HT-29 (cell line): ENCODE results near the gene ASMT. TPM values are rescaled to one million over a fixed set of nuclear protein-coding genes. Genes with fewer than 3 reads are reported as not detected.
"Not testable (repeated sequence)": the region's sequence is repeated elsewhere in the genome, so short reads cannot be mapped to it uniquely, and the experiment has no call there.

Source experiments
- DNase-seq: peaks from one replicate; pipeline ENCODE4 v3.0.0-alpha.2; 2015; ENCODE audit warnings: low spot score
- total RNA-seq: library from RNA; depleted of rRNA; stranded (reverse); fragments of >200 nt; shearing (Covaris generic); gene quantifications from 2 replicates; pipeline ENCODE4 v1.2.3, GENCODE V29; 2014; rRNA removed

The ASMT gene, protein sequence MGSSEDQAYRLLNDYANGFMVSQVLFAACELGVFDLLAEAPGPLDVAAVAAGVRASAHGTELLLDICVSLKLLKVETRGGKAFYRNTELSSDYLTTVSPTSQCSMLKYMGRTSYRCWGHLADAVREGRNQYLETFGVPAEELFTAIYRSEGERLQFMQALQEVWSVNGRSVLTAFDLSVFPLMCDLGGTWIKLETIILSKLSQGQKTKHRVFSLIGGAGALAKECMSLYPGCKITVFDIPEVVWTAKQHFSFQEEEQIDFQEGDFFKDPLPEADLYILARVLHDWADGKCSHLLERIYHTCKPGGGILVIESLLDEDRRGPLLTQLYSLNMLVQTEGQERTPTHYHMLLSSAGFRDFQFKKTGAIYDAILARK
- 0.10 TPM in 1 of 2 replicates, not detected in the other for total RNA-seq

DNA sequence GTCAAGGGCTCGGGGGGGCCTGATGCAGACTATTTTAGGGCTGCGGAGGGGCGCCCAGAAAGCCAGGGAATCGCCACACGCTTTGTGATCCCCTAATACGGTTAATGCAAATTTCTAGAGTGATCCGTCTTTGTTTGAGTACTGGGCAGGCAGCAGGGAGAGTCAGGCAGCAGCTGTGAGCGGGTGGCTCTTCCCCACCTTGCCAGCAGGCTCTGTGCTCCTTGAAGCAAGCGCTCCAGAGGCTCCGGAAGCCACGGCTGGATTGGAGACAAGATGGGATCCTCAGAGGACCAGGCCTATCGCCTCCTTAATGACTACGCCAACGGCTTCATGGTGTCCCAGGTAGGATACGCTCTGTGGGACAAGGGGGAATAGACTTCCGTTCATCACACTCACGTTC is at the start of gene ASMT:
Gene ASMT (plus strand): TSS at position 133 of the 400 bp plus-strand sequence. CDS start 141 bp downstream, at position 274.
- DNase-seq, result no peak

DNA sequence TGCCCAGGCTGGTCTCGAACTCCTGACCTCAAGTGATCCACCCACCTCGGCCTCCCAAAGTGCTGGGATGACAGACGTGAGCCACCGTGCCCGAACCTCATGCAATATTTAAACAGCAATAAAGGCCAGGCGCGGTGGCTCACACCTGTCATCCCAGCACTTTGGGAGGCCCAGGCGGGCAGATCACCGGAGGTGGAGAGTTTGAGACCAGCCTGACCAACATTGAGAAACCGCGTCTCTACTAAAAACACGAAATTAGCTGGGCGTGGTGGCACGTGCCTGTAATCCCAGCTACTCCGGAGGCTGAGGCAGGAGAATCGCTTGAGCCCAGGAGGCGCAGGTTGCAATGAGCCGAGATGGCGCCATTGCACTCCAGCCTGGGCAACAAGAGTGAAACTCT is 40.7 kb upstream of the ASMT start:
- not testable (repeated sequence) for DNase-seq

DNA sequence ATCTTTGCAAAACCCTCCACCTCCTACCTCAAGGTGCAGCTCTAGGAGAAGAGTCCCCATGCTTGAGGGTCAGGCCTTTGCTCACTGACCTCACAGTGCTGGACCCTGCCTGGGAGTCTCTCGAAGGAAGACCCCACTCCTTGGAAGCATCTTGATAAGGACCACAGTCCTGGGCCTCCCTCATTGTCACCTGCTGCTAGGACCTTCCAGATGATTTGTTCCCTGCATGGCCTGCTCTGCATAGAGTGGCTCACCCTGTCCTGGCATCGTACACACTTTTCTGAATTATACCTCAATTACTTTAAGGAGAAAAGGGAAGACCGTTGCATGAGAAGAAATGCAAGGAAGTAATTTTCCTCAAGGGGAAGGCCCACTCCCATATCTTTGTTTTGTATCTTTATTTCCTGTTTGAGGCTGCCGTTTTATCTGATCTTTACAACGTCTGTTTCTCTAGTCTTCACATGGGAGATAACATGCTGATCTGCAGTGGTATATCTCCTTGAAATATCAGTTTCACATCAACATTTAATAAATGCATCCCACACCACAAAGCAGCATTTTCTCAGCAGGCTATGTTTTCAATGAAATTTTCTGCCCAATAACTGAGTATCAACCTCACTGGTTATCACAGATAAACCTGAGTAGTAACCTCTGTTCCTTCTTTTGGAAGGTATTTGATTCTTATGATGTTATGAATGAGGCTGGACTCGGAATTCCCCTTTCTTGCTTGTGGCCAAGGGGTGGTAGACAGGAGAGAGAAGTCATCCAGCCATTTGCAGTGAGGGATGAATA is 38.5 kb upstream of the ASMT start:
- no peak for DNase-seq

DNA sequence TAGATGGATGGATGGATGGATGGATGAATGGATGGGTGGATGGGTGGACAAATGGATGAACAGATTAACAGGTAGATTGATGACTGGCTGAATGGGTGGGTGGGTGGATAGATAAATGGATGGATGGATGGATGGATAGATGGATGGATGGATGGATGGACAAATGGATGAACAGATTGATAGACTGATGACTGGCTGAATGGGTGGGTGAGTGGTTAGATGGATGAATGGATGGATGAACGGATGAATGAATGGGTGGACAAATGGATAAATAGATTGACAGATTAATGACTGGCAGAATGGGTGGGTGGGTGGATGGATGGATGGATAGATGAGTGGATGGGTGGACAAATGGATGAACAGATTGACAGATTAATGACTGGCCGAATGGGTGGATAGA is 37.0 kb upstream of the ASMT start:
- DNase-seq, result no peak

DNA sequence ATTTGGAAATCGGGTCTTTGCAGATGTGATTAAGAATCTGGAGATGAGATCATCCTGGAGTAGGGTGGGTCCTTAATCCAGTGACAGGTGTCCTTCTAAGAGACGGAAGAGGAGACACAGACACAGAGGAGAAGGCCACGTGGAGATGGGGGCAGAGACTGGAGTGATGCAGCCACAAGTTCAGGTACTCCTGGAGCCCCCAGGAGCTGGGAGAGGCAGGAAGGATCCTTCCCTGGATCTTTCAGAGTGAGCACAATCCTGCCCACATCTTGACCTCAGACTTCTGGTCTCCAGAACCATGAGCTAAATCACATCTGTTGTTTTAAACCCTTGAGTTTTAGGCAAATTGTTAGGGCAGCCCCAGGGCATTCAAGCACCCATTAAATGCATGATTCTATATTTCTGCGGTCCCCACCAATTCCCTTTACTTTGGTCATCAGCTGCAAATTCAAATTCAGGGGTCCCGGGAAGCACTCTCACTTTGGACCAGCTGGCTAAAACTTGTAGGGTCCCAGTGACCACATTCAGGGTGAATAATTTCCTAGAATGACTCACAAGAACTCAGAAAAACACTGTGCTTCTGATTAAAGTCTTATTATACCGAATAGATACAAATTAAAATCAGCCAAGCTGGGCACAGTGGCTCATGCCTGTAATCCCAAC is 36.2 kb upstream of the ASMT start:
- DNase-seq, result no peak

DNA sequence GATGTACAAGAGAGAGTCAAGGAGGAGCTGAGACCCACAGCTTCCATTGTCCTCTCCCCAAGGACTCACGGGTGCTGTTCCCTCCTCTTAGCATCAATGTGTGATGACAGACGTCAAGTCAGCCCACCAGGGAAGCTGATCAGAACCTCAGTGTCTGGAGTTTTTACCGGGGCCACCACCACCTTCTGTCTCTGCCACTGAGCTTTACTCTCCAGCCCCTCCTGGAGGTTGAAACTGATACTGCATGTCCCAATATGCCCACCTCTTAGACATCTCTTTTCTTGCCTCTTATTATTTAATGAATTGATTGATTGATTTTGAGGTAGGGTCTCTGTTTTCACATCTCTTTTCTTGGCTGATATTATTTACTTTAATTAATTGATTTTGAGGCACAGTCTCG is 33.7 kb upstream of the ASMT start:
- DNase-seq, result peak; percentile 65

DNA sequence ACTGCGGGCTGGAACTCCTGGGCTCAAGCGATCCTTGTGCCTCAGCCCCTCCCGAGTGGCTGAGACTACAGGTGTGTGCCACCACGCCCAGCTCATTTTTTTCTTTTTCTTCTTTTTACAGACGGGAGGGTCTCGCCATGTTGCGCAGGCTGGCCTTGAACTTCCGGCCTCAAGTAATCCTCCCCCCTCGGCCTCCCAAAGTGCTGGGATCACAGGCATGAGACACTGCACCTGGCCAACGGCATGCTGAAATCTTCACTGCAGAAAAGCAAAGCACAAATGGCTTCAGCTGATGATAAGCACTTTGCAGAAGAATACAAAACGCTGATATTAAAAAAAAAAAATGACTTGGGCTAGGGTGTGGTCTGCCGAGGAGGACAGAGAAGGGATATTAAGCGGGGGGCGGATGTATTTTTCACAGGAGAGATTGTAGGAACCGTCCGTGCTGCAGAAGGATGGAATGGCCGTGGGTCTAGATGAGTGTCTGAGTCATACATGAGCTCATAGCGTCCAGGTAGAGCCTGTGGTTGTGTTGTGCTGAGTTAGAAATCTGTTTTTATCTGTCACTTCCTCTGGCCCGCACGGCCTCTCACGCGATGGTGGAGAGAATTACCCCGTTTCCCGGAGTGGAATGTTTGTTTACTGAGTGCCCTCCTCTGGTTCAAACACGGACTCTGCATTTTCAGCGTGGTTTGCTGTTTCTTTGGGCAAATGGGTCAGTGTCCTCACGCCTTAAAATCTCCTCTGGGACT is 32.0 kb upstream of the ASMT start:
- peak; percentile 22 for DNase-seq

DNA sequence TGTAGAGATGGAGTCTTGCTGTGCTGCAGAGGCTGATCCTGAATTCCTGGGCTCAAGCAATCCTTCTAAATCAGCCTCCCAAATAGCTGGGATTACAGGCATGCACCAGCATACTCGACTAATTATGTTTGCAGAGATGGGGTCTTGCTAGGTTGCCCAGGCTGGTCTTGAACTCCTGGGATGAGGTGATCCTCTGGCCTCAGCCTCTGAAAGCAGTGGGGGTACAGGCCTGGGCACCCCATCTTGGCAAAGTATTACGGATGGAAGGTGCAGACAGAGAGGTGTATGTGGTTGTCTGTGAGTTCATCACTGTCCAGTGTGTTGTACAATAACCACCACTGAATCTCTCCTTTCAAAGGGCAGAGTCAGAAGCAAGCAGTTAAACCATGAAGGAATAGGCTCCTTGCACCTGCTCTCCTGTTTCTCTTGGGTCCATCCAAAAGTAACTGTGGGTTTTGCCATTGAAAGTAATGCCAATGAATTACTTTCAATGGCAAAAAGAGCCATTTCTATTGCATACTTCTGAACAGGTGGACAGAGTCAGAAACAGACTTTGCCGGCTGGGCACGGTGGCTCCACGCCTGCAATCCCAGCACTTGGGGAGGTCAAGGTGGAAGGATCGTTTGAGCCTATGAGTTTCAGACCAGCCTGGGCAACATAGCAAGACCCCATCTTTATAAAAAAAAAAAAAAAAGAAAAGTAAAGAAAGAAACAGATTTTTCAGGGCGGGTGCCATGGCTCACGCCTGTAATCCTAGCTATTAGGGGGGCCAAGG is 30.4 kb upstream of the ASMT start:
- no peak for DNase-seq

DNA sequence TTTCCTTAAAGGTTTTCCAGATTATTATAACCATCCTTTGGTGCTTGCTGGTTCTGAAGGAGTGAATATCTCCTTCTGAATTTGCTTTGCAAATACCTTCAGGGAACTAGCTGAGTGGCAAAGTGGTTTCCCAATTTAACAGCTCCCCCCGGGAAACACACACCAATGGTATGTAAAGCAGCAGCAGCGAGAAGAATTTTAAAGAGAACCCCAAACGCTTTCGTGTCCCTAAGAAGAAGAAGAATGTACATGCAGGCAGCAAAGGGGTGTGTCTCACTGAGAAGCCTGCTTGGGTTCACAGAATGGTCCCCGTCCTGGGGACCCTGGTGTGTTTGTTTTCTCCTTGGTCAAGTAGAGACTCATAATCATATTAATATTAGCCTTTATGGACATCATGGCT is 27.7 kb upstream of the ASMT start:
- DNase-seq, result no peak

DNA sequence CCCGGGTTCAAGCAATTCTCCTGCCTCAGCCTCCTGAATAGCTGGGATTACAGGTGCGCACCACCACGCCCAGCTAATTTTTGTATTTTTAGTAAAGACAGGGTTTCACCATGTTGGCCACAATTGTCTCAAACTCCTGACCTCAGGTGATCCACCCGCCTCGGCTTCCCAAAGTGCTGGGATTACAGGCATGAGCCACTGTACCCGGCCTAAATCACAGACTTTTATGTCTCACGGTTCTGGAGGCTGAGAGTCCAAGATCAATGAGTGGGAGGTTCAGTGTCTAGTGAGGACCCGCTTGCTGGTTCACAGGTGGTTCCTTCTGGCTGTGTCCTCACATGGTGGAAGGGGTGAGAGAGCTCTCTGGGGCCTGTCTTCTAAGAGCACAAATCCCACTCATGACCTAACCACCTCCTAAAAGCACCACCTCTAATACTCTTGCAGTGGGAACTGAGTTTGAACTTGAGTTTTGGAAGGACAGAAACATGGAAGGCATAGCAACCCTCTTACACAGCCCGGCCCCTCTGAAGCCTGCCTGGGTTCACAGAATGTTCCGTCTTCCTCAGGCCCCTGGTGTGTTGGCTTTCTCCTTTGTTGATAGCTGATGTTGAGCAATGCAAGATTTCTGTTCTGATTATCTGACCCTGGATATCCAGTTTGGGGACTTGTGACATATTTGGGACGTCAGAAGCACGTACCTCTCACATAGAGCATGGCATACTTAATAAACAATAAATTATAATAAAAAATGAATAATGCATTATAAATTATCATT is 25.3 kb upstream of the ASMT start:
- no peak for DNase-seq

DNA sequence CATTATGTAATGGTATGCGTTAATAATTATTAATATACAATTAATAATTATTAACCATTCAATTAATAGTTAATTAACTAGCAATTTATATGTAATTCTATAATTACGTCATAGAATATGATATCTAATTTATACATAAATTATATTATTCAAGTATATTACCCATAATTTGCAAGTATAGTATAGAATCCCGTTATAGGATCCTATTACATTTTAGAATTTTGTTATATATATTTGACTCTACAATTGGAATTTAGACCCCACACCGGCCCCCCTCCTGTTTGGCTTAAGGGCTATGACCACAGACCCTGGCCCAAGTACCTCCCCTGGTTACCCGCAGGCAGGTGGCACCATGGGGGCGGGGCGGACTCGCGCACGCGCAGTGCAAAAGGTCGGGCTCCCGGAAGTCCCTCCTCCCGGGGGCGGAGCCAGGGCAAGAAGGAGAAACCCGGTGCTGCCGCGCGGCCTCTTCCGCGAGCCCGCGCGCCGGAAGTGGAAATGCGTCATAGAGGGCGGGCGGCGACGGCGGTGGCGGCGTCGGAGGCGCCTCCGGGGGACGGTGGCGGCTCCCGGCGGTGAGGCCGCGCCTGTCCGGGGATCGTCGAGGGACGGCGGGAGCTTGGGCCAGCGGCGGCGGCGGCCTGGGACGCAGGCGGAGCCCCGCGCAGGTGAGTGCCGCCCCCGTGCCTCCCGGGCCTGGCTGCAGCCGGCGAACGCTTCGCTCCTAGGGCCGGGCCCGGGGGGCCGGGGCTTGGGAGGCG is 23.6 kb upstream of the ASMT start, which contains the start of gene AKAP17A:
Gene AKAP17A (plus strand): TSS at position 503 of the 761 bp plus-strand sequence. CDS start 1,859 bp downstream, outside the sequence.
- peak; percentile 78 for DNase-seq

DNA sequence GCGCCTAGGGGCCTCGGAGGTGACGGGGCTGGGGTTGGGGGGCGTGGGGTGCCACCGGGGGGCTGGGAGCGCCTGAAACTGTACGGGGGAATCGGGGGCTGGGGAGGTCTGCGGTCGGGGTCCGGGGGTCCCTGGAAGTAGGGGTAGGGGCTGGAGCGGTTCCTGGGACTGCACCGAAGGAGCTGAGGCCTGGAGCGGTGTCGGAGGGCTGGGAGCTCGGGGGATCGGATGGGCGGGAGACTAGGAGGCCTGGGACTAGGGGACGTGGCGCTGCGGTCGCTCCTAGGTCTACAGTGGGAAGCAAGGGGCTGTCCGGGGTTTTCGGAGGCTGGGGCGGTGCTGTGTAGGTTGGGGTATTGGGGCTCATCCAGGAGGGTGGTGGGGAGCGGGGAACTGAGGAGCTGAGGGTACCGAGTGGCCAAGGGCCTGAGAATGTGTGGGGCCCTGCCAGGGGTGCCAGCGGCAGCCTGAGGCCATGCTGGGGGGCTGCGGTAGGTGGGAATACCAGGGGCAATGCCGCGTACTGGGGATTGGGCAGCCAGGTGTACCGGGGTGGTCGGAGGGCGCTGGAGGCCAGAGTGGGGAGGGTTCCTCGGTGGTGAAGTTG is 22.9 kb upstream of the ASMT start:
- no peak for DNase-seq

DNA sequence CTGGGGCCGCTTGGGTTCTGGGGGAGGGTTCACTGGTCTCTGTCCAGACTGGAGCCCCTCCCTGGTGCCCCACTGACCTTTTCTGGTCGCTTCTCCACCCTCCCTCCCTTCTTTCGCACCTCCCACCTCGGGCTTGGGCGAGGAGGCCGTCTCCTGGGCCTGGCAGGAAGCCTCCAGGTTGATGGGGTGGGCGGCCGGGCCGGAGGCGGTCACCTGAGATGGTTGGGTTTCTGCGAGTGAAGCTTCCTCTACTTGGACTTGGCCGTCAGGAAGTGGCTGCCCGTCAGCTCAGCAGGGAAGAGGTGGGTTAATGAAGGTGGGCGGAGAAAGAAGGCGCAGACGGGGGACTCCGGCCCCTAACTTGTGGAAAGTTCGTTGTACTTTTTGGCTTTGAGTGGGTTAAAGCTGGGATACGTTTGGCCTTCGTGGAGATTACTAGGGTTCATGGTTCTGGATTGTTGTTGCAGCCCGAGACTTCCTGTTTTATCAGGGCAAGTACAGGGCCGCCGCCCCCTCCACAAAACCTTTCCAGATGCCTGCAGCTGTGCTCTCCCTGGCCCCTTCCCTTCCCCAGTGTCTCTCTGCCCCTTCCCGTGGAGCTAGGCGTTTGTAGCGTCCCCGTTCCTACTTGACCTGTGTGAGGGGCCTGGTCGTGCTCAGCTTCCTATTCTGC is 22.3 kb upstream of the ASMT start:
- no peak for DNase-seq

DNA sequence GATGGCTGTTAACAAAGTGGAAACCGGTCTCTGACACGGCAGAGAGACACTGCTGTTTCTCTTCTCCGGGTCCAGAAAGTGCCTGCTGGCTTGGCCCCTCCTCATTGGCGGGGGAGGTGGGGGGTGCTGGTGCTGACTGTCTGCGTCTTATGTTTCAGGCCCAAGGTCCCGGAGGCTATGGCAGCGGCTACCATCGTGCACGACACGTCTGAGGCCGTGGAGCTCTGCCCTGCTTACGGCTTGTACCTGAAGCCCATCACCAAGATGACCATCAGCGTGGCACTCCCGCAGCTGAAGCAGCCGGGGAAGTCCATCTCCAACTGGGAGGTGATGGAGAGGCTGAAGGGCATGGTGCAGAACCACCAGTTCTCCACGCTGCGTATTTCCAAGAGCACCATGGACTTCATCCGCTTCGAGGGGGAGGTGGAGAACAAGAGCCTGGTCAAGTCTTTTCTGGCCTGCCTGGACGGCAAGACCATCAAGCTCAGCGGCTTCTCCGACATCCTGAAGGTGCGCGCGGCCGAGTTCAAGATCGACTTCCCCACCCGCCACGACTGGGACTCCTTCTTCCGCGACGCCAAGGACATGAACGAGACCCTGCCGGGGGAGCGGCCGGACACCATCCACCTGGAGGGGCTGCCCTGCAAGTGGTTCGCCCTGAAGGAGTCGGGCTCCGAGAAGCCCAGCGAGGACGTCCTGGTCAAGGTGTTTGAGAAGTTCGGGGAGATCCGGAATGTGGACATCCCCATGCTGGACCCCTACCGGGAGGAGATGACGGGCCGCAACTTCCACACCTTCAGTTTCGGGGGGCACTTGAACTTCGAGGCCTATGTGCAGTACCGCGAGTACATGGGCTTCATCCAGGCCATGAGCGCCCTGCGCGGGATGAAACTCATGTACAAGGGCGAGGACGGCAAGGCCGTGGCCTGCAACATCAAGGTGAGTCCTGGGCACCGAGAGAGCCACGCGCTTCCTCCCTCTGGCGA is 21.3 kb upstream of the ASMT start:
- DNase-seq, result no peak

DNA sequence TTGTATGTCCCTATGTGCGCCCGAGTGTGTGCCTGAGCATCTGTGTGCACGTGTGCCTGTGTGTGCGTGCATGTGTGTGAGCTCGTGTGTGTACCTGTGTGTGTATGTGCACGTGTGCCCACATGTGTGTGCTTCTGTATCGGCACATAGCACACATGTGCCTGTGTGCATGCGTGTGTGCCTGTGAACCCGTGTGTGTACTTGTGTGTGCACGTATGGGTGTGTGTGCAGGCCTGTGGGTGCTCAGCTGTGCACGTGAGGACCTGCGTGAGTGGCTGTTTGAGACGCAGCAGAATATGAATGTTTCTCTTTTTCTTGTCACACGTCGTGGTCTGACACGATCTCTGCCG is 19.2 kb upstream of the ASMT start:
- DNase-seq, result no peak

DNA sequence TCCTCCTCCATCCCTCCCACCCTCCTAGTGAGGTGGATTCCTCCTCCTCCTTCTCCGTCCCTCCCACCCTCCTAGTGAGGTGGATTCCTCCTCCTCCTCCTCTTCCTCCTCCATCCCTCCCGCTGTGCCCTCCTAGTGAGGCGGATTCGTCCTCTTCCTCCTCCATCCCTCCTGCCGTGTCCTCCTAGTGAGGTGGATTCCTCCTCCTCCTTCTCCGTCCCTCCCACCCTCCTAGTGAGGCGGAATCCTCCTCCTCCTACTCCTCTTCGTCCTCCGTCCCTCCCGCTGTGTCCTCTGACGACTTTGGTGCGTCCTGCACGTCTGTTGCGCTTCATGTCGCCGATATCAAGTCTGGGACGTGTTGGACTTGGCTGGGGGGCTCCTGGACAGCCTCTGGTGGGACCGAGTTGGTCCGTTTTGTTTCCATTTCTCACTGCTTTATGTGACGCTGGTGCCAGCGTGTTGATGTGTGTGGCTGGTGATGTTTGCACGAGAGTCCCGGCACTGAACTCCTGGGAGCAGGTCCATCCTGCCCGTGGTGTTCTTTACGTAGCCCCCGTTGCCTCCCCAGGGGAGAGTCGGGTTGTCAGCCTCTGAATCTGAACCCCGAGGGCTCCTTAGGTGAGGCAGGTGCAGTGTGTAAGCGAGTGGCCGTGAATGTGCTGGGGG is 18.0 kb upstream of the ASMT start:
- DNase-seq, result no peak
